Stimulated activated CD8-positive, alpha-beta memory T cell treated with anti-CD3 and anti-CD28 coated beads, Interleukin-4, amount 100 ng/mL, for 24 hours (primary cell): ENCODE data around the gene RPL37.
A peak's percentile ranks its signal among the peaks of the same experiment; 100 is the strongest.
"Not testable (repeated sequence)": the region's sequence is repeated elsewhere in the genome, so short reads cannot be mapped to it uniquely, and the experiment has no call there.

Experiments used
- DNase-seq: peaks from one replicate; pipeline ENCODE4 v3.0.0-alpha.2; 2020; ENCODE audit warnings: low read depth

RPL37 gene

DNA sequence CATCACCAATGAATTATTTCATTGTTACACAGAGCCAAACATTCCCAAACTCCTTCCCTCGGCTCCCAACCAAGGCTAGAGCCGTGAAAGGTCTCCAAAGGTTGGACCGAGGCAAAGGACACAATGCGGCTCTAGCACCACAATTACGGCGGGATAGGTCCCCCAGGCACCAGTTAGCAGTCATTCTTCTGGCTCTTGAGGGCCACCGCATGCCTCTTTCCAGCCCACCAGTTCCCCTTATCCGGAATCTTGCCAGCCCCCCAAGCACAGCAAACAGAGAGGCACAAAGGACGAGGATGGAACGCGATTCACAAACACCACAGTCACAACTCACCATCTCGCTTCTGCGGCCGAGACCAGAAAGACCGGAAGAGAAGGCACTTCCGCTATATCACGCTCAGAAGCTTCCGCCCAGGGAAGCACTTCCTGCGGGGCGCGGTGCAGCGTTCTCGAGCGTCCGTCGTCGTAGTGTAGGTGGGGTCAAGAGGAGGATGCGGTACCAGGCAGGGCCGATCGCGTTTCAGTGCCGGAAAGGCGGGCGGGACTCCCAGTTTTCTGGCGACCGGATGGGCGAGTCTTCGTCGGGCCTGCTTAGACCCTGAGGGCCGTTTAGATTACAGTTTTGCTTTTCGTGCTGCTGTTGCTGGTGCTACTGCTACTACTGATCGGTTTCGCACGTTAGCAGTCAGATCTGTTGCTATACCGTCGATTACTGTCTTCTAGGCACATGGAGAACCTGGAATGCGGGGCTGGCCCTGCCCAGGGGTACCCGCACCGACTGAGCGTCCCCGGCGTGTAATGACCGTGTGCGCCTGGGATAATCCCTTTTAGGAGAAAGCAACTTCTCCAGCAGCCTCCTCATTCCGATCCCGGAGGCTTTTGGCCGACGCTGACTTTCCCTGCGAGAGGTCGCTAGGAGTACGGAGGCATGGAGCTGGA, at the start of gene RPL37:
RPL37 (minus strand) TSS at position 374 of the 939 bp plus-strand sequence; CDS start at position 337, 37 bp downstream.
- DNase-seq, result peak; percentile 85

DNA sequence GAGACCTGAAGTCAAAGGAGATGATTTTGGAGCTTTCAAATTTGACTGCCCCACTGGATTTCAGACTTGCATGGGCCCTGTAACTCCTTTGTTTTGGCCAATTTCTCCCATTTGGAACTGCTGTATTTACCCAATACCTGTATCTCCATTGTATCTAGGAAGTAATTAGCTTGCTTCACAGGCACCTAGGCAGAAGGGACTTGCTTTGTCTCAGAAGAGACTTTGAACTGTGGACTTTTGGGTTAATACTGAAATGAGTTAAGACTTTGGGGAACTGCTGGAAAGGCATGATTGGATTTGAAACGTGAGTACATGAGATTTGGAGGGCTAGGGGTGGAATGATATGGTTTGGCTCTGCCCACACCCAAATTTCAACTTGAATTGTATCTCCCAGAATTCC, 48.0 kb upstream of the RPL37 start:
- not testable (repeated sequence) for DNase-seq

DNA sequence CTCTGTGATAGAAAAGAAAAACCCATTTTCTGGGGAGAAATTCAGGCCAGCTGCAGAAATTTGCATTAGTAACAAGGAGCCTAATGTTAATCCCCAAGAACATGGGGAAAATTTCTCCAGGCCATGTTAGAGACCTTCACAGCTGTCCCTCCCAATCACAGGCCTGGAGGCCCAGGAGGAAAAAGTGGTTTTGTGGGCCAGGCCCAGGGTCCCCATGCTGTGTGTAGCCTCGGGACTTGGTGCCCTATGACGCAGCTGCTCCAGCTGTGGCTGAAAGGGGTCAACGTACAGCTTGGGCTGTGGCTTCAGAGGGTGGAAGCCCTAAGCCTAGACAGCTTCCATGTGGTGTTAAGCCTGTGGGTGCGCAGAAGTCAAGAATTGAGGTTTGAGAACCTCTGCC, 47.3 kb upstream of the RPL37 start:
- no peak for DNase-seq

DNA sequence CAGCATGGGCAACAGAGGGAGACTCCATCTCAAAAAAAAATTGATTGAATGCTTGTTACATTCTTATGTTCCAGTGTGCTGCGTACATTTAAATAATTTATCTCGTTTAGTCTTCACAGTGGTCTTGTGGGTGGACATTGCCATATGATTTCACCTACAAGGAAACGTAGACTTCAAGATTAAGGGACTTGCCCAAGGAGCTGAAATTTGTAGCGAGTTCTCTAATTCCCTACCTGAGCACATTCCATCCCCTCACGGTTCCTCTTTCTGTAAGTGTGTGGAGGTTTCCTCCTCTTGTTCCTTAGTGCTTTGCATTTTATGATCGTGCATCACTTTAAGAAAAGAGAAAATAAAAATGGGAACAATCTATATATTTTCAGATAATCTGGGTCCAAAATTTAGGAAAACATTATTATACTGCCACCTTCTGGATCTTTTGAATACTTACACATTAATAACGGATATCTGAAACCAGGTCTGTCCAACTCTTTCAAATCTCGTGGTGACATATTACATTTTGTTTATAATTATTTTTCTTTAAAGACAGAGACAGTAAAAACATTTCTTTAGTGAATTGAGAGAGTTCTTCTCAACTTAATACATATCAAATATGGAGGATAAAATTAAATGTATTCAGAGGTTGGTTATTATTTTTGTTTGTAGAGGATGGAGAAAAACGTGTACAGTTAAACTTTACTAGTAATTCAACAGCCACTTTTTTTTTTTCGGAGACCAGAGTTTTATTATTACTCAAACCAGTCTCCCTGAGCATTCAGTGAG, 44.3 kb upstream of the RPL37 start:
- DNase-seq, result no peak

DNA sequence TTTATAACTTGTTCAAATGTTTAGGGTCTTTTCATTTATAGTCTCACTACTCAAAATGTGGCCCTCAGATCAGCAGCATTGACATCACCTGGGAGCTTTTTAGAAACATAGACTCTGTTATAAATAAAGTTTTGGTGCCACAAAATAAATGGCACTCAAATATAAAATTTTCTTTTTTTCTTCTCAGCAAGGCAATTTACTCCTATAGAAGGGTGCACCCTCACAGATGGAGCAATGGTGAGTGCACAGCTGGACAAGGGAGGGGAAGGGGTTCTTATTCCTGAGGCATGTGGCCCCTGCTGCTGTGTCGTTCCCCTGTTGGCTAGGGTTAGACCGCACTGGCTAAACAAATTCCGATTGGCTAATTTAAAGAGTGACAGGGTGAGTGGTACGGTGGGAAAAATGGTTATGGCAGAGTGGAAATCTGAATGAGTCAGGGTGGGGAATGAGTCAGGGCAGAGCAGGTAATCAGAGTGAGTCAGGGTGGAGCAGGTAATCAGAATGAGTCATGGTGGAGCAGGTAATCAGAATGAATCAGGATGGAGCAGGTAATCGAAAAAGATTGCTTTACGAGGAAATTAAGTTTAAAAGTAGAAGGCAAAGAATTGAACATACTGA, 42.5 kb upstream of the RPL37 start:
- no peak for DNase-seq

DNA sequence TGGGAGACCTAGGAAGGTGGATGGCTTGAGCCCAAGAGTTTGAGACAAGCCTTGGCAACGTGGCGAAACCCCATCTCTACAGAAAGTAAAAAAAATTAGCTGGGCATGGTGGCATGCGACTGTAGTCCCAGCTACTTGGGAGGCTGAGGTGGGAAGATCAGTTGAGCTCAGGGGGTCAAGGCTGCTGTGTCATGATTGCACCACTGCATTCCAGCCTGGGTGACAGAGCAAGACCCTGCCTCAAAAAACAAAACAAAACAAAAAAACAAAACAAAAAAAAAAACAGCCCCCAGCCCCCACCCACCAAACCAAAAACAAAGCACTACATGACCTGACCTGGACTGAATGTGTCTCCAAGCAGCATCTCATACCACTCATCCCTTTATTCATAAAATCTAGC, 40.9 kb upstream of the RPL37 start:
- no peak for DNase-seq

DNA sequence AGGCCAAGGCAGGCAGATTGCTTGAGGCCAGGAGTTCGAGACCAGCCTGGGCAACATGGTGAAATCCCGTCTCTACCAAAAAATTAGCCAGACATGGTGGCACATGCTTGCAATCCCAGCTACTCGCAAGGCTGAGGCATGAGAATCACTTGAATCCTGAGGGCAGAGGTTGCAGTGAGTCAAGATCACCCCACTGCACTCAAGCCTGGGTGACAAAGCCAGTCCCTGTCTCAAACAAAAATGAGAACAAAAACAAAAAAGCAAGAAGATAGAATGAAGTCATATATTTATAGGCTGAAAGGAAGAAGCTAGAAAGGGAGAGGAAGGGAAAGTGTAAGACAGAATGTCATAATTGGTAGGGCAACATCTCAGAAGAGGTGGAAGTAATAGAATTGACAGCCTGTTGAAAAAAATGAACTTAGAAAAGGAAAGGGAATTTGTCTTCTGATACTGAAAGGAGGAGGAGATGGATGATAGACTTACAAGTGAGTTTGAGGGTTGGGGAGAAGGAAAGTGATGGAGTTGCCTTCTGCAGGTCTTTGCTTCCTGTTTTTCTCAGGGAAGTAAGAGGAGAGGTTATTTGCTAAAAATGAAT, 38.4 kb upstream of the RPL37 start:
- DNase-seq, result no peak

DNA sequence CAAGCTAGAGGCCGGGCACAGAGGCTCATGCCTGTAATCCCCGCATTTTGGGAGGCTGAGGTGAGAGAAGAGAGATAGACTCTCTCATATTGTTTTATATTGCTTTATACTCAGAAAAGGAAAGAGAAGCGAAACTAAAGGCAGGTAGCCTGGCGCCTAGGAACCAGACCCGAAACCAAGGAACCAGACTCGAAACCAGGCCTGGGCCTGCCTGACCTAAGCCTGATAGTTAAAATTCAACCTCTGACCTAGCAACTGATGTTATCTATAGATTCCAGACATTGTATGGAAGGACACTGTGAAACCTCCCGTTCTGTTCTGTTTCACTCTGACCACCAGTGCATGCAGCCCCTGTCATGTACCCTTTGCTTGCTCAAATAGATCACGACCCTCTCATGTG, 37.2 kb upstream of the RPL37 start:
- not testable (repeated sequence) for DNase-seq

DNA sequence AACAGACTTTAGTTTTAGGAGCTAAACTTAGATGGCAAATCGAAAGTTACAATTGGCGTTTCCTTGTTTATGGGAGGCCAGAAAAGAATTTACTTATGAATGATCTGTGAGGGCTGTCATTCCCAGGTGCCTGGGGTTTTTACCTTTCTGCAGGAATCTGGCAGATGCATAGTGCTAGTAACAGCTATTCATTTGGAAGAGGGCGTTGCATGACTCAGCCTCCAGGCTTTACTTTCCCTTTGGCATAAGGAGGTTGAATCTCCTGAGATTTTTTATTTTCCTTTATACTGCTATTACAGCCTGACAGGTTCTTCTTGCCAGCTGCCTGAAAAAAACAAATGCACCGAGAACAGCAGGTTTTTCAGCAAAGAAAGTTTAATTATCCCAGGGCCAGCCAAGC, 36.2 kb upstream of the RPL37 start:
- no peak for DNase-seq

DNA sequence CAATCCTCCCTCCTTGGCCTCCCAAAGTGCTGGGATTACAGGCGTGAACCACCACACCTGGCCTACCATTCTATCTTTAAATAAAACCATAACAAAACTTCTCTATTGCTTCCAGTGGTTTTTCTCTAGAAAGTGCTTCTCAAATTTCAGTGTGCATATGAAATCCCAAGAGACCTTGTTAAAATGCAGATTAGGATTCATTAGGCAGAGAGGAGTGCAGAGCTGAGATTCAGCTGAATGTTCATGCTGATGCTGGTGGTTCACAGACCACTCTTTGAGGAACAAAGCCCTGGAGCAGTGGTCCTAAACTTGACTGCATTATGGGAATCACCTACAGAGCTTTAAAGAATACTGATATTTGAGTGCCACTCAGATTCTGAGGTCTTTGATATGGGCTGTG, 34.4 kb upstream of the RPL37 start:
- no peak for DNase-seq

DNA sequence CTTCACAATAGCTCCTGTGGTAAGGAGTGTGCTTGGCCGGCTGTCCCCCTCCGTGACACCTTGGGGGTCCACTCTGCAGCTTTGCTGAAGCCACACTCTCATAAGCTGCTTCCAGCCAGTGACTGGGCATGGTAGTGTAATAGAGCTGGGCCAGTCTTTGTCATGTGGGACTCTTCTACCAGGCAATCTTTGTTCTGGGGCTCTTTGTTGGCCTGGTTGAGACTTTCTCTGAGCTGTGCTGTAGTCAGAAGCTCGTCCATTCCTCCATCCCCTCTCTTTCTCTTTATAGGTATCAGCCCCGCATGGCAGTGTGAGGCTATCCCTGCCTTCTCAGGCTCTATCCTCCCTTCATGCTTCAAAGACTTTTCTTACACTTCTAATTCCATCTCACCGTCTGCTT, 31.8 kb upstream of the RPL37 start:
- DNase-seq, result no peak

DNA sequence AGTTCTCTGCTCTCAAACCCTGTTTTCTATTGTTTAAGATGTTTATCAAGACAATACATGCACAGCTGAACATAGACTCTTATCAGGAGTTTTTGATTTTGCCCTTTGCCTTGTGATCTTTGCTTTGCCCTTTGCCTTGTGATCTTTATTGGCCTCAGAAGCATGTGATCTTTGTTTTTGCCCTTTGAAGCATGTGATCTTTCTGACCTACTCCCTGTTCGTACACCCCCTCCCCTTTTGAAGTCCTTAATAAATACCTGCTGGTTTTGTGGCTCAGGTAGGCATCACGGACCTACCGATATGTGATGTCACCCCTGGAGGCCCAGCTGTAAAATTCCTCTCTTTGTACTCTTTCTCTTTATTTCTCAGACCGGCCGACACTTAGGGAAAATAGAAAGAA, 30.0 kb upstream of the RPL37 start:
- not testable (repeated sequence) for DNase-seq

DNA sequence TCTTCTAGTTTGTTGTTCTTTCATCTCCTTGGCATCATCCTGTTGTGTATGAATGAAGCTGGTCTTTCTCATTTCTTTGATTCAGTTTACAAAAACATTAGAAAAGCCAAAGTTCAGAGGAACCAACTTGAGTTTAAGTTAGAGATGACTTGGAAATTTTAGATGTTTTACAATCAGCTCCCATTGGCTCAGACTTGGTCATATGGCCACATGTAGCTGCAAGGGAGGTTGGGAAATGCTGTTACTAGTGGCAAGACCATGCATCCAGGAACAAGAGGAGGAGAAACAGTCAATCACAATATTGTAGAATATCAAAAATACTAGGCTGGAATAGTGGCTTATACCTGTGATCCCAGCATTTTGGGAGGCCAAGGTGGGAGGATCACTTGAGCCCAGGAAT, 25.7 kb upstream of the RPL37 start:
- DNase-seq, result no peak

DNA sequence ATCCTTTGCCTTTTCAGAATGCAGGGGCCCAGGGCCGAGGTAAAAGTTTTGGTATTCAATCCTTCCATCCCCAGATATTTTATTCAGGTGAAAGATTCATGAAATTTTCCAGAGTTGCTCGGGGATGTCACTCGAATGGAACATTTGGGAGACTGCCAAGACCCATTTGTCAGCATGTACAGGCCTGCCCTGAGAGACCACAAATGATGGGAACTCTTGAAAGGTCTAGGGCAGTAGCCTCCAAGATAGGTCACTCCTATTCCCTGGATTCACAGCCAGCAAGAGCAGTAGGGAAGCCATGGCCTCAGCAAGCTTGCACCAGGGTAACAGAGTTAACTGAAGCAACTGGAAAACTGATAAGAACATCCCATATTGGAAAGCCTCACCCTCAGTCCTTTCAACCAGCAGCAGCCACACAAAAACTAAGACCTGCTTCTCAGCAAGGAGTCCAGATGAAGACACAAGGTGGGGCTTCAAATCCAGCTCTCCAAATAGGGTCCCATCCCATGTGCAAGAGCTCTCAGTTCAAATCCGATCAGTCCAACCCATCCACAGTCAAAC, 18.7 kb upstream of the RPL37 start:
- DNase-seq, result no peak

DNA sequence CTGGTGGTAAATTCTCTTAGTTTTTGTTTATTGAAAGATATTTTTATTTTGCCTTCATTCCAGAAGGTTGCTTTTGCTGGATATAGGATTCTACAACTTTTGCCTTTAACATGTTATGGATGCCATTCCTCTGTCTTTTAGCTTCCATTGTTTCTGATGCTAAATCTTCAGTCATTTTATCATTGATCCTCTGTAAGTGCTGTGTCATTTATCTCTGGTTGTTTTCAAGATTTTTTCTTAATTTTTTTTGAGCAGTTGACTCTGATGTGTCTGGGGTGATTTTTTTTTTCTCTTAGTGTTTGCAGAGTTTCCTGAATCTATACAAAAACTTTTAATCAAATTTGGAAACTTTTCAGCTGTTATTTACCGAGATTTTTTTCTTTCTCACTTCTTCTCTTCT, 12.5 kb upstream of the RPL37 start:
- DNase-seq, result no peak

DNA sequence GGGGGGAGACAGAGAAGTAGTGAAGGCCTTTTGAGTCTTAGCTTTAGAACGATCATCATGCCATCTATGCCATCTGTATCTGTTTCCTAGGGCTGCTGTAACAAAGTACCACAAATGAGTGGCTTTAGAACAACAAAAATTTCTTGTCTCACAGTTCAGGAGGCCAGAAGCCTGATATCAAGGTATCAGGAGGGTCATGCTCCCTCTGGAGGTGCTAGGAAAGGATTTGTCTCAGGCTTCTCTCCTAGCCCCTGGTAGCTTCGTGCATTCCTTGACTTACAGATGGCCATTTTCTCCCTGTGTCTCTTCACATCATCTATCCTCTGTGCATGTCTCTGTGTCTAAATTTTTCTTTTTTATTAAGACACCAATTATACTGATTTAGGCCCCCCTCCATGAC, 11.3 kb upstream of the RPL37 start:
- no peak for DNase-seq

DNA sequence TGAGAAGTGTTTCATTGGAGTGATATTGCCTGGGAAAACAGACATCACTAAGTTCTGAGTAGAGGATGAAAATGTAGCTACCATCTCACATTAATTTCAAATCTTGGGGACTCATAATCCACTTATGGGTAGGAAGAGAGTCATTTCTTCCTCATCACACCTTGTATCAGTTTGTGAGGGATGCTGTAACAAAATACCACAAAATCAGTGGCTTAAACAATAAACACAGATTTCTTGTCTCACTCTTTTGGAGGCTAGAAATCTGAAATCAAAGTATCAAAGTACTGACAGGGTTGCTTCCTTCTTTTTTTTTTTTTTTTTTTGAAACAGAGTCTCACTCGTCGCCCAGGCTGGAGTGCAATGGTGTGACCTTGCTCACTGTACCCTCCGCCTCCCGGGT, 9.5 kb upstream of the RPL37 start:
- no peak for DNase-seq

DNA sequence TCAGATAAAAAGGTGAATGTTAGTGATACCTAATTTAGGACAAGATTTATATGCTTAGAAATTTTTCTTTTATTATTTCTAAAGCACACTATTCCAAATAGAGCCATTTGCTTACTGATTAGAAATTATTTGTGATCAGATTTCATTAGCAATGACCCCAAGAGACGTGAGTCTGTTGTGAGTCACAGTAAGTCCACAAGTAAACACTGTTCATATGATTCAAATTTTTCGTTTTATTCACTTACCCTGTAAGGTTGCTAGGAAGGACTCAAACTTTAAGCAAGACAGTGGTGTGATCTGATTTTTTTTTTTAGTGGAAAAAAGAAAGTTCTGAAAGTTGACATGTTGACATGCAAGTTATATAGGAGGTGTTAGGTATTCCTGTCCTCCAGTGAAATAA, 7.3 kb upstream of the RPL37 start:
- DNase-seq, result no peak

DNA sequence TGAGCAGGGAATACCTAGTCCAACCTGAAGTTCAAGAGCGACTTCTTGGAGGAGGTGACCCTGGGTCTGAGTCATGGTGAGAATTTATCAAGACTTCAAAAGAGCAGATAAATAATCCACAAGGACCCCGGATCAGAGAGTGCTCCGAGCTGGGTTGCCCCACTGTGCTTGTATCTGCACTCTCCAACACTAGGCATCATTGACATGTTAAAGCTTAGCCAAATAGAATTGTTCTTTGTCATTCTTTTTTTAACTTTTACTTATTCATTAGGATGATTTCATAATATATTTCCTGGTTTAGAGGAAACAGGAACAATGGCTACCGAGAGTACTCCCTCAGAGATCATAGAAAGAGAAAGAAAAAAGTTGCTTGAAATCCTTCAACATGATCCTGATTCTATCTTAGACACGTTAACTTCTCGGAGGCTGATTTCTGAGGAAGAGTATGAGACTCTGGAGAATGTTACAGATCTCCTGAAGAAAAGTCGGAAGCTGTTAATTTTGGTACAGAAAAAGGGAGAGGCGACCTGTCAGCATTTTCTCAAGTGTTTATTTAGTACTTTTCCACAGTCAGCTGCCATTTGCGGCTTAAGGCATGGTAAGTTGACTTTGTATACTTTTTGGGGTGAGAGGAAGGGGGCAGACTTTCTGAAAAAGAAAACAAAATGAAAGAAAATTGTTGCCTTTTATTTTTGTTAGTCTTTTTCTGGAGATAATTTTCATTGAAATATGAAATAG, 6.2 kb upstream of the RPL37 start, which contains the start of gene CARD6:
CARD6 (plus strand) TSS at position 300 of the 738 bp plus-strand sequence; CDS start at position 316, 16 bp downstream.
- no peak for DNase-seq

DNA sequence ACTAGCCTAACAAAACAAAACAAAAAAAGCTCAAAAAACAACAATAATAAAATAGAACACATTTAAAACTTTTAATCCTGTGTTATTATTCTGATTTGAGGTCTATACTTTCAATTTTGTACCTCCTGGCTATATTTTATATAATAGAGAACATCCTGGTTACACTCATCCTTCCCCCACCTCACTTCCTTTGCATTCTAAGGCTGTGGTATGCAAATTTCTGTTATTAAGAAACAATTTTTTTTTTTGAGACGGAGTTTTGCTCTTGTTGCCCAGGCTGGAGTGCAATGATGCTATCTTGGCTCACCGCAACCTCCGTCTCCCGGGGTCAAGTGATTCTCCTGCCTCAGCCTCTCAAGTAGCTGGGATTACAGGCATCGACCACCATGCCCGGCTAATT, 3.1 kb upstream of the RPL37 start:
- DNase-seq, result no peak

DNA sequence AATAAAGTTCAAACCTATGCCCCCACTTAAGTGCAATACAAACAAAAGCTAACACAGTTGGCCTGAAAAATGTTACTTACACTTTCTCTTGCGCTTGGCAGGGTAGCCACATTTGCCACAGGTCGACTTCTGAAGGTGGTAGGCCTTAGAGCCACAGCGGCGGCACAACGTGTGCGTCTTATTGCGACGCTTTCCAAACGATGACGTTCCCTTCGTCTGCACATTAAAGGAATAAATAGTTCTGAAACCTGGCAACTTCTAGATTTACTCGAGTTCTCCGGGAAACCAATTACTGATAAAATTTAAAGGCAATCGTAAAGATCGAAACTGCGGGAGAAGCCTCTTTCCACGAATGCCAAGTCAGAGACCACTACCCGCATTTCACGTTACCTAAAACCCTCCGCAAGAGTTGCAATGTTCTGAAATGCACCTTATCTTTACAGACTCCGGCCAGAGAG, 602 bp downstream of the RPL37 start:
- DNase-seq, result no peak
